ENCODE results near the gene ADCY10. TPM values are rescaled to one million over a fixed set of nuclear protein-coding genes. Genes with fewer than 3 reads are reported as not detected.

Gene ADCY10
- total and polyA plus RNA-seq, 2 of the 8 experiments (the other 6 are each of a cell fraction or from before 2014, with no cell fraction given) = 0.02 TPM; not detected in 1

DNA sequence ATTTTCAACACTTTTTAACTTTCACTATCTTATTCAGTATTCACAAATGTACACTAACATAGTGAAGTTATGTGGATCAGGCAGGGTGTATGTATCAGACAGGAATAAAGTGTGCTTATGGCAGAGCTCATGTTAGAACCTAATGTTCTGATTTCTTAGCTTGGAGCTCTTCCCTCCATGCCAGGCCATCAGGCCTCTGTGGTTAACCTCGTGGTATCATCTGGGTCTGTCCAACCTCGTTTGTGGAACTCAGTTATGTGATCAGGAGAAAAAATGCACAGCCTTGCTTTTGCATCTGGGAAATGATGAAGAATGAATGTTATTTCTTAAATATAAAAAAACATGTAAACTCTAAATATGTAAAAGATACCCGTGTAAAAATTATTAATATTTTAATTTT, 105.2 kb downstream of the ADCY10 start (continued):
- TF ChIP-seq, protein P1, sequence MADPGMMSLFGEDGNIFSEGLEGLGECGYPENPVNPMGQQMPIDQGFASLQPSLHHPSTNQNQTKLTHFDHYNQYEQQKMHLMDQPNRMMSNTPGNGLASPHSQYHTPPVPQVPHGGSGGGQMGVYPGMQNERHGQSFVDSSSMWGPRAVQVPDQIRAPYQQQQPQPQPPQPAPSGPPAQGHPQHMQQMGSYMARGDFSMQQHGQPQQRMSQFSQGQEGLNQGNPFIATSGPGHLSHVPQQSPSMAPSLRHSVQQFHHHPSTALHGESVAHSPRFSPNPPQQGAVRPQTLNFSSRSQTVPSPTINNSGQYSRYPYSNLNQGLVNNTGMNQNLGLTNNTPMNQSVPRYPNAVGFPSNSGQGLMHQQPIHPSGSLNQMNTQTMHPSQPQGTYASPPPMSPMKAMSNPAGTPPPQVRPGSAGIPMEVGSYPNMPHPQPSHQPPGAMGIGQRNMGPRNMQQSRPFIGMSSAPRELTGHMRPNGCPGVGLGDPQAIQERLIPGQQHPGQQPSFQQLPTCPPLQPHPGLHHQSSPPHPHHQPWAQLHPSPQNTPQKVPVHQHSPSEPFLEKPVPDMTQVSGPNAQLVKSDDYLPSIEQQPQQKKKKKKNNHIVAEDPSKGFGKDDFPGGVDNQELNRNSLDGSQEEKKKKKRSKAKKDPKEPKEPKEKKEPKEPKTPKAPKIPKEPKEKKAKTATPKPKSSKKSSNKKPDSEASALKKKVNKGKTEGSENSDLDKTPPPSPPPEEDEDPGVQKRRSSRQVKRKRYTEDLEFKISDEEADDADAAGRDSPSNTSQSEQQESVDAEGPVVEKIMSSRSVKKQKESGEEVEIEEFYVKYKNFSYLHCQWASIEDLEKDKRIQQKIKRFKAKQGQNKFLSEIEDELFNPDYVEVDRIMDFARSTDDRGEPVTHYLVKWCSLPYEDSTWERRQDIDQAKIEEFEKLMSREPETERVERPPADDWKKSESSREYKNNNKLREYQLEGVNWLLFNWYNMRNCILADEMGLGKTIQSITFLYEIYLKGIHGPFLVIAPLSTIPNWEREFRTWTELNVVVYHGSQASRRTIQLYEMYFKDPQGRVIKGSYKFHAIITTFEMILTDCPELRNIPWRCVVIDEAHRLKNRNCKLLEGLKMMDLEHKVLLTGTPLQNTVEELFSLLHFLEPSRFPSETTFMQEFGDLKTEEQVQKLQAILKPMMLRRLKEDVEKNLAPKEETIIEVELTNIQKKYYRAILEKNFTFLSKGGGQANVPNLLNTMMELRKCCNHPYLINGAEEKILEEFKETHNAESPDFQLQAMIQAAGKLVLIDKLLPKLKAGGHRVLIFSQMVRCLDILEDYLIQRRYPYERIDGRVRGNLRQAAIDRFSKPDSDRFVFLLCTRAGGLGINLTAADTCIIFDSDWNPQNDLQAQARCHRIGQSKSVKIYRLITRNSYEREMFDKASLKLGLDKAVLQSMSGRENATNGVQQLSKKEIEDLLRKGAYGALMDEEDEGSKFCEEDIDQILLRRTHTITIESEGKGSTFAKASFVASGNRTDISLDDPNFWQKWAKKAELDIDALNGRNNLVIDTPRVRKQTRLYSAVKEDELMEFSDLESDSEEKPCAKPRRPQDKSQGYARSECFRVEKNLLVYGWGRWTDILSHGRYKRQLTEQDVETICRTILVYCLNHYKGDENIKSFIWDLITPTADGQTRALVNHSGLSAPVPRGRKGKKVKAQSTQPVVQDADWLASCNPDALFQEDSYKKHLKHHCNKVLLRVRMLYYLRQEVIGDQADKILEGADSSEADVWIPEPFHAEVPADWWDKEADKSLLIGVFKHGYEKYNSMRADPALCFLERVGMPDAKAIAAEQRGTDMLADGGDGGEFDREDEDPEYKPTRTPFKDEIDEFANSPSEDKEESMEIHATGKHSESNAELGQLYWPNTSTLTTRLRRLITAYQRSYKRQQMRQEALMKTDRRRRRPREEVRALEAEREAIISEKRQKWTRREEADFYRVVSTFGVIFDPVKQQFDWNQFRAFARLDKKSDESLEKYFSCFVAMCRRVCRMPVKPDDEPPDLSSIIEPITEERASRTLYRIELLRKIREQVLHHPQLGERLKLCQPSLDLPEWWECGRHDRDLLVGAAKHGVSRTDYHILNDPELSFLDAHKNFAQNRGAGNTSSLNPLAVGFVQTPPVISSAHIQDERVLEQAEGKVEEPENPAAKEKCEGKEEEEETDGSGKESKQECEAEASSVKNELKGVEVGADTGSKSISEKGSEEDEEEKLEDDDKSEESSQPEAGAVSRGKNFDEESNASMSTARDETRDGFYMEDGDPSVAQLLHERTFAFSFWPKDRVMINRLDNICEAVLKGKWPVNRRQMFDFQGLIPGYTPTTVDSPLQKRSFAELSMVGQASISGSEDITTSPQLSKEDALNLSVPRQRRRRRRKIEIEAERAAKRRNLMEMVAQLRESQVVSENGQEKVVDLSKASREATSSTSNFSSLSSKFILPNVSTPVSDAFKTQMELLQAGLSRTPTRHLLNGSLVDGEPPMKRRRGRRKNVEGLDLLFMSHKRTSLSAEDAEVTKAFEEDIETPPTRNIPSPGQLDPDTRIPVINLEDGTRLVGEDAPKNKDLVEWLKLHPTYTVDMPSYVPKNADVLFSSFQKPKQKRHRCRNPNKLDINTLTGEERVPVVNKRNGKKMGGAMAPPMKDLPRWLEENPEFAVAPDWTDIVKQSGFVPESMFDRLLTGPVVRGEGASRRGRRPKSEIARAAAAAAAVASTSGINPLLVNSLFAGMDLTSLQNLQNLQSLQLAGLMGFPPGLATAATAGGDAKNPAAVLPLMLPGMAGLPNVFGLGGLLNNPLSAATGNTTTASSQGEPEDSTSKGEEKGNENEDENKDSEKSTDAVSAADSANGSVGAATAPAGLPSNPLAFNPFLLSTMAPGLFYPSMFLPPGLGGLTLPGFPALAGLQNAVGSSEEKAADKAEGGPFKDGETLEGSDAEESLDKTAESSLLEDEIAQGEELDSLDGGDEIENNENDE (IDR thresholded peaks at IDR 0.05; ENCODE audit: insufficient replicate concordance, low read length) = no peak
- TF ChIP-seq SIRT6 (IDR thresholded peaks at IDR 0.05; ENCODE audit: low read length) = no peak
- TF ChIP-seq SP1 (IDR thresholded peaks at IDR 0.05; ENCODE audit: low read depth, low read length) = no peak
- TF ChIP-seq ATF3 (IDR thresholded peaks at IDR 0.05; ENCODE audit: insufficient read depth, low read depth, low read length) = no peak
- TF ChIP-seq CREB1 (IDR thresholded peaks at IDR 0.05) = no peak
- TF ChIP-seq FOSL1 (IDR thresholded peaks at IDR 0.05; ENCODE audit: insufficient read depth, low read depth, low read length) = no peak
- TF ChIP-seq, protein P2, sequence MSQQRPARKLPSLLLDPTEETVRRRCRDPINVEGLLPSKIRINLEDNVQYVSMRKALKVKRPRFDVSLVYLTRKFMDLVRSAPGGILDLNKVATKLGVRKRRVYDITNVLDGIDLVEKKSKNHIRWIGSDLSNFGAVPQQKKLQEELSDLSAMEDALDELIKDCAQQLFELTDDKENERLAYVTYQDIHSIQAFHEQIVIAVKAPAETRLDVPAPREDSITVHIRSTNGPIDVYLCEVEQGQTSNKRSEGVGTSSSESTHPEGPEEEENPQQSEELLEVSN (IDR thresholded peaks at IDR 0.05) = no peak
